ENCODE results near the gene LST1.
"Not testable (repeated sequence)": the region's sequence is repeated elsewhere in the genome, so short reads cannot be mapped to it uniquely, and the experiment has no call there.

LST1 gene

DNA sequence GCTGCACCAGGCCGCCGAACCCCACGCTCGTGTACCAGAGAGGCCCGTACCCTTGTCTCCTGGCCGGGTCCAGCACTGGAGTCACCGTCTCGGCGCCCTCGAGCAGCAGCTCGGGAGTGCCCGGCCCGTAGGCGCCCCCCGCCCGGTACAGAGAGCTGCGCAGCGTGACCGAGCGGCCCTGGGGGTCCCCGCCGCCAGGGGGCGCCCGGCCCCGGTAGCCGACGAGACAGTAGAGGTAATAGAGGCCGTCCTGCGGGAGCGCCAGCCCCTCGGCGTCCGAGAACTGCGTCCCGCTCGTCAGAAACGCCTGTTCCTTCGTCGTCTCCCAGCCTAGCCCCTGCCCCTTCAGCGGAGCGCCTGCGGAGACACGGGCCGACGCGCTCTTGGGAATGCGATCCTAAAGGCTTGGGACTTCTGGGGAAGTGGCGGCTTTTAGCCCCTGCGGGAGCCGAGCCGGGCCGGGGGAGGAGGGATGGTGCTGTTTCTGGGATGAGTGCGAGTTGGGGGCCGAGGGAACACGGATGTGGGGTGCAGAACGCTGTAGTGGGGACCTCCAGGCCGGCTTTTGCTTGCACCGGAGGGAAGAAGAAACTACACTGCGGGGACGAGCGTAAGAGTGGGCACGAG lies 5.2 kb upstream of the LST1 start:
- DNase-seq (ENCODE audit: low spot score): peak; percentile 90

DNA sequence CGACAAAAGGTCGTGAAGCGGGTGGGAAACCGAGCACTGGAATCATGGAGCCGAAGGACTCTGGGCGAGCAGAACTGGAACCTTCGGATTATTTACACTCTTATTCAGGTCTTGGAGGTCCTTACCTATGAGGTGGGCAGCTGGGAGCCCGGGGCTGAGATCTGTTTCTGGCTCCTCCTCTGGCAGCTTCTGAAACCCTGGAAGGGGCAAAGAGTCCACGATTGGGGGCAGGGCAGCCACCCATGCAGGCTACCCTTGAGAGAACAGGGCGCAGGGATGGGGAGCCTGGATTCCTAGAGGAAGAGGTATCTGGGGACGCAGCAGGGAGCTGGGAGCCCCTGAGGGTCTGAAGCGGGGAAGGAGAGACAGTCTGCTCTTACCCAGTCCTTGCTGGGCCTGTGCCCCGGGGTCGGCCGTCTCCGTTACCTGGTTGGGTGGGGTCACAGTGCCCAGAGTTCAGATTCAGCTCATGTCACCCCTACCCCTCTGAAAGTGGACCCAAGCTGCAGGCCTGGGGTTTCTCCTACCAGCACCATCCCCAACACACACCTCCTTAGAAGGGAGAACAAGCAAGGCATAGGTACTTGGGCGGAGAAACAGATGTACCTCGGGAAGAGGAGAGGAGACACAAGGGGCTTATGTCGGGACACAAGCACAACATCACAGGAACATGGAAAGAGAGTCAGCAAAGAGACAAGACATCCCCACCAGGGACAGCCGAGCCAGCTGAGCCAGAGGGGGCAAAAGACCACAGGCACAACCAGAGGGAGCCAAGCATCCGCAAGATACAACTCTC lies 4.4 kb upstream of the LST1 start:
- DNase-seq (ENCODE audit: low spot score): no peak

GRCh38 chr6:31582230-31582643 lies 3.8 kb upstream of the LST1 start, which contains the start of gene LTB:
LTB (minus strand) TSS chr6:31582424; CDS start chr6:31582417, 7 bp downstream.
- no peak for DNase-seq (ENCODE audit: low spot score)

DNA sequence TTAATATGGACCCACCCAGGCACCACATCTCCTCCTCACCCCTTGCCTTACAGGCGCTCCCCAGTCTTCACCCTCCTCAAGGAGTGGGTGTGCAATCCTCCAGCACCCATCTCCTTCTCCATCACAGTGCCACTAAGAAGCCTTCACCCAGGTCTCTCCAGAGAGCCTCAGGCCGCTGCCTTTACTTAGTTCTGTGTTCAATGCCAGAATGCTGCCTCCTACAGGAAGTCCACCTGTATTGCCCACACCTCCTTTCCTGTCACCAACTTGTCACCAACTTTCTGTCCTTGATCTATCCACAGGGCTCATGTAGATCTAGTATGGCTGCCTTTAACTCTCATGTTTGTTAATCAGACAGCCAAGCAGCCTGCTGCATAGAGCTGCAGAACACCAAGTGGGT lies 586 bp upstream of the LST1 start:
- no peak for DNase-seq (ENCODE audit: low spot score)

DNA sequence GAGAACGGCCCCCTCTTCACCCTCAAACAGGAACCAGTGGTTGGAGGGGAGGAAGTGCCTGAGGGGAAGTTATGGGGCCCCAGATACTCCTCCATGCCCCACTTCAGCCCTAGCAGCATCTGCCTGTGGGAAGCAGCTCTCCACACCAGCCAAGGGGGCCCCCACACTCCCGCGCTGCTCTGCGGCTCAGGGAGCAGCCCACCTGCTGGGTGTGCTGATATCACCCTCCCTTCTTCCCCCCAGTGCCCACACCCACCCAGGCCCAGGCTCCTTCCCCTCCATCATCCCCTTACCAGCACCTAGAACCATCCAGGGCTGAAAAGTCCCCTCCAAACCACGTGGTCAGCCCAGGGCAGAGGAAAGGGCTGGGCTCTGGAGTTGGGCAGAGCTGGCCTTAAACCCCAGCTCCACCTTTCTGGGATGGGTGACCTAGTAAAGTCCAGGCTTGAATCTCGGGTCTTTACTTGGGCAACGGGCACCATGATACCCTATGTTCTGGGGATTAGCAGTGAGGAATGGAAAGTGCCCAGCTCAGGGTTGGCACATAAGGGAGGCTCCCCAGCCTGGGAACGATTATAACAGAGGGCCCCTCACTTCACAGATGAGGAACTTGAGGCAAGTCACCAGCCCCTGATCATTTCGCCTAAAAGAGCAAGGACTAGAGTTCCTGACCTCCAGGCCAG lies 663 bp downstream of the LST1 start:
- no peak for DNase-seq (ENCODE audit: low spot score)

DNA sequence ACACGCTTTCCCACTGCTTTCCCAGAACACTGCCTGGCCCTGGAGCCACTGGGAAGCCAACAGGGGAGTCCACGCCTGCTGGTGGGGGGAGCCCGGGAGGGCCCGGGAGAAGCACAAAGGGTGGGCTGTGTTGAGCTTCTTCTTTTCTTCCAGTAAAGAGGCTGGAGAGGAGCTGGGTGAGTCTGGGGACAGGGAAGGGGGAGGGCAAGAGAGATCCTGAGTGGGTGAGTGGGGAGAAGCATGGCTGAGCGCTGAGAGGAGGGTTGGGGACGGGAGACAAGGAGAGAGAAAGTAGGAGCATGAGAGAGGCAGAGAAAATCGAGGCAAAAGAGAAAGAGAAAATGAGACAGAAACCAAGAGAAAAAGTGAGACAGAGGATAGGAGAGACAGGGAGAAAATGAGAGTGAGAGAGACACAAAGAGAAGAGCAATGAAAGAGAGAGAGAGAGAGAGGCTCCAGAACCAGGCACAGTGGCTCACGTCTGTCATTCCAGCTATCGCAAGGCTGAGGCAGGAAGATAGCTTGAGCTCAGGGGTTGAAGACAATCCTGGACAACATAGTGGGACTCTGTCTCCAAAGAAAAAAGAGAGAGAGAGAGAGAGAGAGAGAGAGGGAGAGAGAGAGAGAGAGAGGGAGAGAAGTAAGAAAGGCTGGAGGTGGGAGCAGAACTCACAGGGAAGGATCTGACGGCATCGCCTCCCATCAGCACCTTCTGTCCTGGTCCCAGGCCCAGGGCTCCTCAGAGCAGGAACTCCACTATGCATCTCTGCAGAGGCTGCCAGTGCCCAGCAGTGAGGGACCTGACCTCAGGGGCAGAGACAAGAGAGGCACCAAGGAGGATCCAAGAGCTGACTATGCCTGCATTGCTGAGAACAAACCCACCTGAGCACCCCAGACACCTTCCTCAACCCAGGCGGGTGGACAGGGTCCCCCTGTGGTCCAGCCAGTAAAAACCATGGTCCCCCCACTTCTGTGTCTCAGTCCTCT lies 2.0 kb downstream of the LST1 start:
- no peak for DNase-seq (ENCODE audit: low spot score)

DNA sequence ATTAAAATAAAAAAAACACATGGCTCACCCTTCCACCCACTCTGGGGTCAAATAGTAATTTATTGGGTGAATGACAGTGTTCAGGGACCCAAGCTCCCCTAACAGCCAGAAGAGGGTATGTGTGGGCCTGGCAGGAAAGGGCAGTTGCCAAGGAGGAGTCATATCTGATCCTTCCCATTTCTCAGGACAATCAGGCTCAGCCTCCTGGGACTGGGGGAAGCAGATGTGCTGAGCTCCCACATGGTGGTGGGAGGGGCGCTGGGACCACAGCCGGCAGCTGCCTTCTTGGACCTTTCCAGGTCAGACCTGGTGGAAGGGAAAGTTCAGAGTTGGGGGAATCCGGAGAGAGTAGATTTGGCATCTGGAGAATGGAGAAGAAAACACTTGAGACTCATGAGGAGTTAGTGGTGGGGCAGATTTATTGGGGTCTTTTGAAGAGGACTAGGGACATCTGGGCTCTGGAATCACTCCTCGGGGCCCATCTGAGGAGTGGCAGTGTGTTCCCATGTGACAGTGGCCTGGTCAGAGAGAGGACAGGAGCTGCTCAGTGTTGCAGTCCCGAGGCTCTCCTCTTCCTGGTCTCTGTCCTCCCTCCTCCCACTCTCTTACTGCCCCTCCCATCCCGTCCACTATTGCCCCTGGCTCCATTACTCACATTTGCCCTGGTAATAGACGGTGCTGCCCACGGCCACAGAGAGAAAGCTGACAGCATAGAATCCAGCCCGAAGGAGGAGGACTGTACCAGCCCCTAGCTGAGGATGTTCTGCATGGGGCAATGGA lies 3.0 kb downstream of the LST1 start:
- no peak for DNase-seq (ENCODE audit: low spot score)

GRCh38 chr6:31590691-31591090 lies 4.6 kb downstream of the LST1 start:
- not testable (repeated sequence) for DNase-seq (ENCODE audit: low spot score)

GRCh38 chr6:31592396-31592771 lies 6.3 kb downstream of the LST1 start:
- DNase-seq (ENCODE audit: low spot score): no peak

DNA sequence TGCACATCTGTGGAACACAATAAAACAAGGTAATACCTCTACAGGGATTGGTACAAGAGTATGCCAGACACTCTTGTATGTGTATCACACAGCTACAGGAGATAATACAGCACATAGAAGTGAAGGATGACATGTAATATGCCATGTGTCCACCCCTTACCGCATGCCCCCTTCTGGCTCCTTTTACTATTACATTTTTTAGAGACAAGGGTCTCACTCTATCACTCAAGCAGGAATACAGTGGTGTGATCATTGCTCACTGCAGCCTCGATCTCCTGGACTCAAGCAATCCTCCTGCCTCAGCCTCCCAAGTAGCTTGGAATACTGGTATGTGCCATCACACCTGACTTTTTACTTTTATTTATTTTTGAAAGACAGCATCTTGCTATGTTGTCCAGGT lies 10.9 kb downstream of the LST1 start:
- DNase-seq (ENCODE audit: low spot score): no peak

- DNase-seq (ENCODE audit: low spot score): no peak
Observed at GRCh38 chr6:31607317-31607716, 21.2 kb downstream of the LST1 start.

DNA sequence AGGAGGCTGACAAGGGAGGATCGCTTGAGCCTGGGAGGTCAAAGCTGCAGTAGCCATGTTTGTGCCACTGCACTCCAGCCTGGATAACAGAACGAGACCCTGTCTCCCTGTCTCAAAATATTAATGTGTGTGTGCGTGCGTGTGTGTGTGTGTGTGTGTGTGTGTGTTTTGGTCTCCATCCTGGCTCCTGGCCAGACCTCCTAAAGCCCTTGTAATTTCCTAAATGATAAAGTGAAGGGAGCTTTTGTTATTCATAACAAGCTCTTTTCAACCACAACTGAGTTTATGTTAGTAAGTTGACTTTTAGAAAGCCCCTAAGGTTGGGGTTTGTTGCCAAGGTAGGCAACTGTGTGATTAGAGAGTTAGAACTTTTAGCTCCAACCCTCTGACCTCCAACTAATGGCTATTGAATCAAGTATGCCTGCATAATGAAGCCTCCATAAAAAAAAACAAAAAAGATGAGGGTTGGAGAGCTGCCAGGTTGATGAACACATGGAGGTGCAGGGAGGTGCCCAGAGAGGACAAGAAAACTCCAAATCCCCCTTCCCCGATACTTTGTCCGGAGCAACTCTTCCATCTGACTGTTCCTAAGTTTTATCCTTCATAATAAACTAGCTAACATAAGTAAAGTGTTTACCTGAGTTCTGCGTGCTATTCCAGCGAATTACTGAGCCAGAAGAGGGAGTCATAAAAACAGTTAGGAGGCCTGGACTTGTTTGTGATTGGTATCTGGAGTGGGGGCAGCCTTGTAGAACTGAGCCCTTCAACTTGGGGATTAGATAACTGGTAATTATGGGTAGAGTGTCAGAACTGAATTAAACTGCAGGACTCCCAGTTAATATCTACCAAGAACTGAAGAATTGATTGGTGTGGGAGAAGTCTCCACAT lies 23.7 kb downstream of the LST1 start:
- no peak for DNase-seq (ENCODE audit: low spot score)

DNA sequence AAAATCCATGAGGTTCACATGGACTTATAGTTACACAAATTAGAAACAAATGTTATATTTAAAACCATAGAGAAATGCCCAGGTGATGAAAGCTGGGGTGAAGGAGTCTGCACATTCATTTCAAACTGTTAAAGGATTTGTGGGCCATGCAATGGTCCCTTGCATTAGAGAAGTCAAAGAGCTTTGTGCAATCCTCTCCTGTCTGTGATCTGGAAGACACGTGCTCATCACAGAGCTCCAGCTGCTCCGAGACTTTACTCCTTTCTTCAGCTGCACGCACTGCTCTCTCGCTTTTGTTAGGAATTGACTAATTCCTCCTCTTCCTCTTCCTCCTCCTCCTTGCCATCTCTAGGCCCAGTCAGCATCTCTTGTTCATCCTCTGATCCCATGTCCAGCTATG lies 24.9 kb downstream of the LST1 start:
- DNase-seq (ENCODE audit: low spot score): no peak

DNA sequence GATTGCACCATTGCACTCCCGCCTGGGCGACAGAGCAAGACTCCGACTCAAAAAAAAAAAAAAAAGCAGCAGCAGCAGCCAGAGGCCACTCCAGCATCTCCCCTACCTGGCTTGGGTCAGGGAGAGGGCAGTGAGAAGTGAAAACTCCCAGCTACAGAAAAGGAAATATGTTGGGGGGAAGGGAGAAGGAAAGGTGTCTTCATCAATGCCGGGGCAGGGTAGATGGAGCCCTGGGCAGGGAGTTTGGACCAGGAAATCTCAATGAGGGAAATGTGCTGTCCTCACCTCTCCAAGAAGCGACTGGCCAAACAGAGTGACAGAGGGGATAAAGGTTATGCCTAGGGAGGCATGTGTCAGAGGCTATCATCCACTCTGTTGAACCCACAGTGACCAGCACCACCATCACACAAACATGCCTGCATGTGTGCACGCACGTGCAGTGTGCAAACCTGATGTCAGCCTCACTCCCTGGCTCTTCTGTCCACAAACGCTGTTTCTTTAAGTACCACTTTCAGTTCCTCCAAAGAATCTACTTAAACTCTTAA lies 28.1 kb downstream of the LST1 start:
- no peak for DNase-seq (ENCODE audit: low spot score)

DNA sequence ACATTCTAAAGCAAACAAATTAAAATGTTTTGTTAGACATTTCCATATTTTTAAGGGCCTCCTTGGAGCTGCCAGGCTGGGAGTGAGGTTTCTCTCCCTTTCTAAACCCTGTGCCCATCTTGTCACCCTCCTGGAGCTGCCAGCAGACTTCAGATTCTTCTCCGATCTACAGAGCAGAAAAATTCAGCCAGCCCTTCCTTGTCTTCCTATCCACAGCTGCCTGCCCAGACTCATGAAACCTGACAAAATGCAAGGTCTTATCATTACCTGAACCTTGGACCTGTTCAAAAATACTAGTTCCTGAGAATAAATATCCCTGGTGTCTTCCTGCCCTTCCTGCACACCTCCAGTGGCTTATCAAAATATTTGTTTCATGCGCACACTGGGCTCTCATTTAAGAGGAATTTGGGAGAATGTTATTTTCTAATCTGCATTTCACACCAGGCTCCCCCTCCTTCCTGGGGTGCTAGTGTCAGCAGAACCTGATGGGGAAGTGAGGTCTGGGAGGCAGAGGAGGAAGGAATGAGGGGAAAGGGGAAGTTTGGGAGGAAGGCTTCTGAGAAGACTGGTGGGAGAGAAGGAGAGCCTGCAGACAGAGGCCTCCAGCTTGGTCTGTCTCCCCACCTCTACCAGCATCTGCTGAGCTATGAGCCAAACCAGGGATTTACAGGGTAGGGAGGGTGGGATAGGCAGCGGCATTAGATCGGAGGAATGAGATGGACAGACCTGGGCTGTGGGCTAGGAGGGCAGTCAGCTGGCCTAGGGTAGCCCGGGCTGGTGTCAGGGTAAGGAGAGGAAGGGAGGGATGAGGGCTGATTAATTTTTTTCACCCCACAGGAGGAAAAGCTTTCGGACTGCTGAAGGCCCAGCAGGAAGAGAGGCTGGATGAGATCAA lies 28.9 kb downstream of the LST1 start, which contains the start of gene AIF1:
AIF1 (plus strand) TSS at position 551 of the 895 bp plus-strand sequence; CDS start at position 647, 96 bp downstream.
- no peak for DNase-seq (ENCODE audit: low spot score)

DNA sequence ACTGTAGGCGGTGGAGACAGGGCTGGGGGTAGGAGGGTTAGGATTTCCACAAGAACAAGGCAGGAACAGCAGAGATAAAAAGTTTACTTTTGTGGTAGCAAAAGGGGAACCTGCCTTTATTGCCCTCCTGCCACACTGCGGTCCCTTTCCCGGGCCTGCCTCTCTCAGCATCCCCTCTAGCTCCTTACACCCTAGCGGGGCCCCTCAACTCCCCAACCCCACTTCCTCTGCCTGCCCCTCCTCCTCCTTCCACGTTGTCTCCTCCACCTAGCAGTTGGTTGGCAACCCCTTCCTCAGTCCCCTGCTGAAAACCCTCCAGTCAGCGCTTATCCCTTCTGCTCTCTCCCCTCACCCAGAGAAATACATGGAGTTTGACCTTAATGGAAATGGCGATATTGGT lies 29.7 kb downstream of the LST1 start:
- no peak for DNase-seq (ENCODE audit: low spot score)

DNA sequence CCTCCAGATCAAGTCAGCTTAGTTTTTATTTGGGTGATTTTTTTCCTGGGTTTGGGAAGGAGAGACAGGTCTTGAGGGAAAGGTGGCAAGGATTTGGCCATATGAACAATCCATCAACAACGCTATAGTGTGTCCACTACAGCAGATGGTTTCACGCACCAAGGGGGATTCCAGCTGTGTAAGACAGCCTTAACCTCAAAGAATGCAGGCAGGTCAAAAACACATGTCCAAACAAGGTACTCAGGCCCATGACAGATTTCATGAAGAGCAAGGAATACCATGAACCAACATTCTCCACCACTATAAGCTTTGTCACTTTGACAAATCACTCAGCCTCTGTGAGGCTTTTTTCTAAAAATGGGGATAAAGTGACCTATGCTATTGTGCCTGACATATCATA lies 30.9 kb downstream of the LST1 start:
- no peak for DNase-seq (ENCODE audit: low spot score)

- peak; percentile 98 for DNase-seq (ENCODE audit: low spot score)
Observed at GRCh38 chr6:31619805-31620585, 33.9 kb downstream of the LST1 start.

Measured in left forelimb (tissue), 1 donor.